Gastroesophageal sphincter (tissue), 3 donors: Measurements from ENCODE around the gene FAM219B.
A peak's percentile ranks its signal among the peaks of the same experiment; 100 is the strongest.

Experiments used
- EP300 ChIP-seq: sonication (generic); formaldehyde crosslinking; IDR thresholded peaks from one replicate; pipeline ENCODE4 v1.6.1; 2017; ENCODE audit warnings: antibody characterized with exemption, mild to moderate bottlenecking
- POLR2A ChIP-seq, 2 donors: fragments of 450-650 bp; IDR thresholded peaks; one replicate each; pipeline ENCODE4 v1.6.1; 2017; ENCODE audit warnings: antibody characterized with exemption in 2 of 2, mild to moderate bottlenecking in 2 of 2, moderate library complexity in 1 of 2
- POLR2AphosphoS5 ChIP-seq: sonication (generic); formaldehyde crosslinking; IDR thresholded peaks from one replicate; pipeline ENCODE4 v1.6.1; 2017; ENCODE audit warnings: antibody characterized with exemption
- TF ChIP-seq, protein P1 (sequence below), 4 experiments: fragments of 200-600 bp in 2 of 4; fragments of 450-650 bp in 2 of 4; sonication (generic) in 1 of 4; IDR thresholded peaks; one replicate each; pipeline ENCODE4 v1.5.1; 2017 to 2019; ENCODE audit warnings: antibody characterized with exemption in 4 of 4, mild to moderate bottlenecking in 2 of 4, moderate library complexity in 2 of 4

DNA sequence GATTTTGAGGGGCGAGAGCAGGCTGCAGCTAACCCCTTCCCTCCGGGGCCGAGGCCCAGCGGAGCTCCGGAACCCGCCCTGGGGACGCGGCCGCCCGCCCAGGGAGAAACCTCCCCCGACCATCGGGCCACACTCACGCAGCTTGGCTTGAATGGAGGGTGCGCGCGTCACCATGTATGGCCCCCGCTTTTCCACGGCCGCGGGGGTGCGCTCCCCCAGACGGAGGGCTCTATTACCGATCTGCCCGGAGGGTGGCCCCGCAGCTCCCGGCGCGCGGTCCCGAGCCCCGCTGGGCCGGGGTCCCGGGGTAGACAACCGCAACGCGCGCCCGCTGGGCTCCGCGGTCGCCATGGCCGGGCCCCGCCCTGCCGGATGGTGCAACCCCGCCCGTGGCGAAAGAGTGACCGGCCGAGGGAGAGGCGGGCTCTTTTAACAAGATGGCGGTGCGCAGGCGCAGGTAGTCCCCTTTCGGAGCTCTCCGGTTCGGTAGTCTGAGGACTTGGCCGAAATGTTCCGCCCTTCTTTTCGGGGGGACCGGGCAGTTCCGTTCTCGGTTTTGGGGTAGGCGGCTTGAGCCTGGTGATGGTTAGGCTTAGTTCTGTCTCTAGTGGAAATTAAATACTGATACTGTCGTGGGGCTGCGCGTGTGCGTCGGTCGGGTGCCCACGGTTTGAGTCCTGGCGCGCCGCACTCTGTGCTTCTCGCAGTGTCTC is at the start of gene FAM219B:
- TF ChIP-seq, protein P1, sequence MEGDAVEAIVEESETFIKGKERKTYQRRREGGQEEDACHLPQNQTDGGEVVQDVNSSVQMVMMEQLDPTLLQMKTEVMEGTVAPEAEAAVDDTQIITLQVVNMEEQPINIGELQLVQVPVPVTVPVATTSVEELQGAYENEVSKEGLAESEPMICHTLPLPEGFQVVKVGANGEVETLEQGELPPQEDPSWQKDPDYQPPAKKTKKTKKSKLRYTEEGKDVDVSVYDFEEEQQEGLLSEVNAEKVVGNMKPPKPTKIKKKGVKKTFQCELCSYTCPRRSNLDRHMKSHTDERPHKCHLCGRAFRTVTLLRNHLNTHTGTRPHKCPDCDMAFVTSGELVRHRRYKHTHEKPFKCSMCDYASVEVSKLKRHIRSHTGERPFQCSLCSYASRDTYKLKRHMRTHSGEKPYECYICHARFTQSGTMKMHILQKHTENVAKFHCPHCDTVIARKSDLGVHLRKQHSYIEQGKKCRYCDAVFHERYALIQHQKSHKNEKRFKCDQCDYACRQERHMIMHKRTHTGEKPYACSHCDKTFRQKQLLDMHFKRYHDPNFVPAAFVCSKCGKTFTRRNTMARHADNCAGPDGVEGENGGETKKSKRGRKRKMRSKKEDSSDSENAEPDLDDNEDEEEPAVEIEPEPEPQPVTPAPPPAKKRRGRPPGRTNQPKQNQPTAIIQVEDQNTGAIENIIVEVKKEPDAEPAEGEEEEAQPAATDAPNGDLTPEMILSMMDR (IDR thresholded peaks at IDR 0.05) = peak in 2 of 4 experiments; percentile 3 to 4
- TF ChIP-seq POLR2A (IDR thresholded peaks at IDR 0.05) (peak; percentile 83 to 86), POLR2AphosphoS5 (peak; percentile 73), EP300 (no peak)
